ENCODE data around the gene DNAJC15.

The DNAJC15 gene

DNA sequence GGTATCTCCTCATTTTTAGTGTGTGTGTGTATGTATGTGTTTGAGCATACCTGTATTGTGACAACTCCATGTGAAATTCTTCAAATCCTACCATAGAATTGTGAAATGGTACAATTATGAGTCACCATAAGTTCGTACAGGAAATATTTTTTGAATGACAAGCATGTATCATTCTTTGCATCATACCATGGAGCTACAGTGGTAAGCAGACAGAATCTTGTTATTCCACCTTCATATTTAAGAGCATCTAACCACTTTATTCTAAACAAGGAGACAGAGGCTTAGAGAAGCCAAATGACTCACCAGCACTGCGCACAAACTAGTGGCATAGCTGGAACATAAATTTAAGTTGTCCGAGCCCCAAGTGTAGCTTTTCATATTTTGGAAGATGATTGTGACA, 26.8 kb upstream of the DNAJC15 start:
- TF ChIP-seq, protein P1, sequence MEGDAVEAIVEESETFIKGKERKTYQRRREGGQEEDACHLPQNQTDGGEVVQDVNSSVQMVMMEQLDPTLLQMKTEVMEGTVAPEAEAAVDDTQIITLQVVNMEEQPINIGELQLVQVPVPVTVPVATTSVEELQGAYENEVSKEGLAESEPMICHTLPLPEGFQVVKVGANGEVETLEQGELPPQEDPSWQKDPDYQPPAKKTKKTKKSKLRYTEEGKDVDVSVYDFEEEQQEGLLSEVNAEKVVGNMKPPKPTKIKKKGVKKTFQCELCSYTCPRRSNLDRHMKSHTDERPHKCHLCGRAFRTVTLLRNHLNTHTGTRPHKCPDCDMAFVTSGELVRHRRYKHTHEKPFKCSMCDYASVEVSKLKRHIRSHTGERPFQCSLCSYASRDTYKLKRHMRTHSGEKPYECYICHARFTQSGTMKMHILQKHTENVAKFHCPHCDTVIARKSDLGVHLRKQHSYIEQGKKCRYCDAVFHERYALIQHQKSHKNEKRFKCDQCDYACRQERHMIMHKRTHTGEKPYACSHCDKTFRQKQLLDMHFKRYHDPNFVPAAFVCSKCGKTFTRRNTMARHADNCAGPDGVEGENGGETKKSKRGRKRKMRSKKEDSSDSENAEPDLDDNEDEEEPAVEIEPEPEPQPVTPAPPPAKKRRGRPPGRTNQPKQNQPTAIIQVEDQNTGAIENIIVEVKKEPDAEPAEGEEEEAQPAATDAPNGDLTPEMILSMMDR (IDR thresholded peaks at IDR 0.05; ENCODE audit: extremely low read depth, missing control alignments), result no peak
- no peak for DNase-seq (ENCODE audit: low spot score)

GRCh38 chr13:42997381-42997780, 26.0 kb upstream of the DNAJC15 start:
- TF ChIP-seq, protein P1 (IDR thresholded peaks at IDR 0.05; ENCODE audit: extremely low read depth, missing control alignments), result no peak
- peak; percentile 44 for DNase-seq (ENCODE audit: low spot score)

- DNase-seq (ENCODE audit: low spot score), result no peak
- TF ChIP-seq, protein P1 (IDR thresholded peaks at IDR 0.05; ENCODE audit: extremely low read depth, missing control alignments), result no peak
Observed at GRCh38 chr13:42999491-42999890, 23.9 kb upstream of the DNAJC15 start.

GRCh38 chr13:43000676-43001075, 22.7 kb upstream of the DNAJC15 start:
- no peak for DNase-seq (ENCODE audit: low spot score)
- TF ChIP-seq, protein P1 (IDR thresholded peaks at IDR 0.05; ENCODE audit: extremely low read depth, missing control alignments), result no peak

GRCh38 chr13:43002021-43002420, 21.4 kb upstream of the DNAJC15 start:
- TF ChIP-seq, protein P1 (IDR thresholded peaks at IDR 0.05; ENCODE audit: extremely low read depth, missing control alignments), result no peak
- DNase-seq (ENCODE audit: low spot score), result no peak

DNA sequence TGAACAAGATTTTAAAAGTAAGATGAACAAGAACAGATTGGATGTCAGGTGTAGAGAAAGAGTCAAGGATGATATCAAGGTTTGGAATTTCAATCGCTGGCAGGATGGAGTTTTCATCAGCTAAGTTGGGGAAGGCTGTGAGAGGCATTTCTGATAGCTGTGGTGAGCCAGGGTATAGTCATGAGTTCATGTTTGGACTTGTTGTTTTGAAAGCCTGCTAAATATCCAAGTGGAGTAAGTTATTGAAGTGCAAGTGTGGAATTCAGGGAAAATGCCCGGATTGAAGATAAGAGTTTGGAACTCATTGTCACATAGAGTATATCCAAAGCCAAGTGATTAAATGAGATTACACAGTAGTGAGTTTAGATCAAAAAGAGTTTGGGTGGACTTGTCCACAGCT, 20.4 kb upstream of the DNAJC15 start:
- TF ChIP-seq, protein P1 (IDR thresholded peaks at IDR 0.05; ENCODE audit: extremely low read depth, missing control alignments), result no peak
- no peak for DNase-seq (ENCODE audit: low spot score)

DNA sequence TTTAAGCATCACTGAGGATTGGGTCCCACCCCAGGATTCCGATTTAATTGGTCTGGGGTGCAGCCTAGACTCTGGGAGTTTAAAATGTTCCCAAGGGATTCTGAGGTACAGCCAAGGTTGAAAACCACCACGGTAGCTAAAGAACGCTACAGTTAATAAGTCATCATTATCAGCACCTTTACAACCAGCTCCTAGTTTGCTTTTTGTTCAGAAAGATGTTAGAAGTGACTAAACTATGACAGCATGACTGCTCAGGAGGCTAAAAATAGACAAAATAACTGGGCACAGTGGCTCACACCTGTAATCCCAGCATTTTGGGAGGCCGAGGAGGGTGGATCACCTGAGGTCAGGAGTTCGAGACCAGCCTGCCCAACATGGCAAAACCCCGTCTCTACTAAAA, 19.7 kb upstream of the DNAJC15 start:
- DNase-seq (ENCODE audit: low spot score), result no peak
- TF ChIP-seq, protein P1 (IDR thresholded peaks at IDR 0.05; ENCODE audit: extremely low read depth, missing control alignments), result no peak
